Myocyte (in vitro differentiated cells): ENCODE data around the gene MYO3B. TPM values are rescaled to one million over a fixed set of nuclear protein-coding genes. Genes with fewer than 3 reads are reported as not detected.
"Not testable (repeated sequence)": the region's sequence is repeated elsewhere in the genome, so short reads cannot be mapped to it uniquely, and the experiment has no call there.

ENCODE experiments used
- DNase-seq: peaks from one replicate; pipeline ENCODE4 v3.0.0-alpha.2; 2012; ENCODE audit warnings: low read depth
- total RNA-seq: library from RNA; depleted of rRNA; stranded (reverse); fragments of >200 nt; gene quantifications from 2 replicates; pipeline ENCODE4 v1.2.3, GENCODE V29; 2014

MYO3B gene
- total RNA-seq, 1 donor from 2014 or later, result not detected

DNA sequence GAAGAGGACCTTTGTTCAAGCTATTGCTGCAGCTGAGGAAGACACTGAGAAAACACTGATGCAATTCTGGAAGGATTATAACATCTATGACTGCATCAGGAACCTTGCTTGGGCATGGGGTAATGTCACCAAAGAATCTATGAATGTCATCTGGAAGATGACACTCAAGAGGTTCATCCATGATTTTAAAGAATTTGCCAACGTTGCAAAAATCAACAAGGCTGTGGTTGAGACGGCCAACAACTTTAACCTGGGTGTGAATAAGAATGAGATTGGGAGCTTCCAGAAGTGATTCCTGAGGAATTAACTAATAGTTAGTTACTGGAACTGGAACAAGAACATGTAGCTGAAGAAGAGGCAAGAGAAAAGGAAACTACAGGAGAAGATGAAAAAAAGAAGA, 410.8 kb downstream of the MYO3B start:
- no peak for DNase-seq

DNA sequence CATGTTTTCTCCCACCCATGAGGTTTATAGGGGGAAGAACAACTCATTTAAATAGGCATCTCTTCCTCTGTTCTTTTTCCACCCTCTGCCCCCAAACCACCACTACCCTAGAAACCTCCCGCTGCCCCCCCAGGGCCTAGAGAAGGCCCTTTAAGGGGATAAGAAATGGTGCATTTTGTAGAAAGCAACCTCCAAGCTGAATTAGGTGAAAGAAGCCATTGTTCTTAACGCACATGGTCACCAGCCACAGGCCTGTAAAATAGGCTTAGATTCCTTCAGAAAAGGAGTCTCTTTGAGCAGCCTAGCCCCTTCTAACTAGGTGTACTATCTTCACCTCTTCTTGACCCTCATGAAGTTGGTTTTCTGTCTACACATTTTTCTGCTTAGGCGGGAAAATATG, 418.6 kb downstream of the MYO3B start:
- DNase-seq, result no peak

DNA sequence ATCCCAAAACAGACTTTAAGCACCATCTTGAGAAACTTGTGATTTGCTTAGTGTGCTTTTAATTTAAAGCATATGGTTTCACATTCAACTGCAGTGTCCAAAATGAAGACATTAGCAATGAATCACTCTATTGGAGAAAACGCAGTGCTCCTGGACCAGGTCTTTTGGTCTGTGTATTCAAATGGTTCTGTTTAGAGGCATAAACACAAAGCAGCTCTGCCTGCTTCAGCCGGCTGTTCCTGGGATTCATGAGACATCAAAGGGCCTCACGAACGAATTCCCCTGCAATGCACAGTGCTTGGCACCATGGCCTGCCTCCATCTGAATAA, 420.1 kb downstream of the MYO3B start:
- DNase-seq, result no peak

DNA sequence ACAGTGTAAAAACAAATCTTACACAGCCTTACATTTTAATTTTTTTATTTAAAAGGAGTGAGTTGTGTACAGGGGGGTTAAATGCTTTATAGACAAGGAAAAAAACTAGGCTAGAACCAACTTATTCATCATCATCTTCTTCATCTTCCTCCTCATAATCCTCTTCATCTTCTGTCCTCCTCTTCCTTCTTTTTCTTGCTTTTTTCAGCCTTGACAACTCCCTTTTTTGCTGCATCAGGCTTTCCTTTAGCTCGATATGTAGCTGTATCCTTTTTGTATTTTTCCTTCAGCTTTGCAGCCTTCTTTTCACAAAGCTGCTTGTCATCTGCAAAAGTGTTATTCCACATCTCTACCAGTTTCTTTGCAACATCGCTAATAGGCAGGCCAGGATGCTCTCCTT, 423.5 kb downstream of the MYO3B start:
- DNase-seq, result no peak

DNA sequence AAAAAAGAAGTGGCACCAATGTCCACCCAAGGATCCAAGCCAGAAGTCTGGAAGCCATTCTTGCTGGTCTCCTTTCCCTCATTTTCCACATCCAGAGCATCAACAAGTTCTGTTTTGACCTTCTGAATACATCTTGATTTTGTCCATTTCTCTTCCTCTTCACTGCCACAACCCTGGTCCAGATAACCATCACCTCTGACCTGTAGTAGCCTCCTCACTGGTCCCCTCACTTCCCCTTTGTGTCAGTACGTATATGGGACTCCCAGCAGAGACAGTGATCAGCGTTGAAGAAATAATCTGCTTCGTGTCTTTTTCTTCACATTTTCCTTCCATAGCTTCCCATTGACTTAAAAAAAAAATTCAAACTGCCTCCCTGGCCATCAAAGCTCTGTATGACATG, 427.9 kb downstream of the MYO3B start:
- DNase-seq, result no peak

DNA sequence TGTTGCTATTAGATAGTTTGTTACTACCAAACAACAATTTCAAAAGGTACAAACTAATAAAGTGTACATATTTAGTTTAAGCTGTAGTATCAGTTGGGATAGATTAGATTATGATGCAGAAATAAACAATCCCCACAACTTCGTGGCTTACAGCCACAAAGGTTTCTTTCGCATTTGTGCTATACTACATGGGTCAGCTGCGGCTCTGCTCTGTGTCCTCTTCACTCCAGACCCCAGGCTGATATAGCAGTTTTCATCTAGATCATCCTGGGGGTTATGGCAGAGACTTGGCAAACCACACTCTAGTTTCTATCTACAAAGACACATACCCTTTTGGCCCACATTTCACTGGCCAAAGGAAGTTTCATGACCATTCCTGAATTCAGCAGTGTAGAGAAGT, 429.2 kb downstream of the MYO3B start:
- no peak for DNase-seq

DNA sequence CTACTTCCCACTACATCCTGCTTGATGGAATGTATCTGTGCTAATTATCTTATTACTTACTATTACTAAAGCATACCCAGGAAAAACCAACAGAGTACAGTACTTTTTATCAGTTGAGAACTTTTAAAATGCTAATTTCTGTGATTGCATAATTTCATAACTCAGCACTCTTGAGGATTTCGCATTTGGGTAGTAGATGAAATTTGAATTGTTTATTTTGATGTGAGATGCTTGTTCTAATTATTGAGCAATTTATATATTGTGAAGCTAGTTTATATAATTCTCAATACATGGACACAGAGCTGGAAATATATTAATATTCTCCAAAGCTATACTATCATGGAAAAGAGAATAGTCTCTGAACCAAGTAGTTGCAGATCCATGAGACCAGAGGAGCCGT, 432.7 kb downstream of the MYO3B start:
- no peak for DNase-seq

DNA sequence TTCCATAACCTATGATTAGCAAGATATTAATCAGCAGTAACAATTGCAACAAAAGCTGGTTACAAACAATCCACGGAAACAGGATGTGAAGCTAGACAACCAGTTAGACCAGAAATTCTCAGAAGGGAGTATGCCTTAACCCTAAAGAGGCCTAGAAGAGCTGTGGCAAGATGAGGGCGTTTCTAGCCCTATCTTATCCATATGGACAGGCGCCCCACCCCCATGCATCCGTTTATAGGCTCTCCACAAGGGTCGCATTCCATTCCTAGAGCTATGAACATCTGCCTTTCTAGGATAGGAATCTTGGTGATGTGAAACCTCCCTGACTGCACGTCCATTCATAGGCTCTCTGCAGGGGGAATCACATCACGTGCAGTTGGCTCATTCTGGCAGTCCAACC, 441.0 kb downstream of the MYO3B start:
- DNase-seq, result not testable (repeated sequence)

DNA sequence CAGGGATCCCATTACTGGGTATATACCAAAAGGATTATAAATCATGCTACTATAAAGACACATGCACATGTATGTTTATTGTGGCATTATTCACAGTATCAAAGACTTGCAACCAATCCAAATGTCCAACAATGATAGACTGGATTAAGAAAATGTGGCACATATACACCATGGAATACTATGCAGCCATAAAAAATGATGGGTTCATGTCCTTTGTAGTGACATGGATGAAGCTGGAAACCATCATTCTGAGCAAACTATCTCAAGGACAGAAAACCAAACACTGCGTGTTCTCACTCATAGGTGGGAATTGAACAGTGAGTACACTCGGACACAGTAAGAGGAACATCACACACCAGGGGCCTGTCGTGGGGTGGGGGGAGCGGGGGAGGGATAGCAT, 457.1 kb downstream of the MYO3B start:
- DNase-seq, result not testable (repeated sequence)

DNA sequence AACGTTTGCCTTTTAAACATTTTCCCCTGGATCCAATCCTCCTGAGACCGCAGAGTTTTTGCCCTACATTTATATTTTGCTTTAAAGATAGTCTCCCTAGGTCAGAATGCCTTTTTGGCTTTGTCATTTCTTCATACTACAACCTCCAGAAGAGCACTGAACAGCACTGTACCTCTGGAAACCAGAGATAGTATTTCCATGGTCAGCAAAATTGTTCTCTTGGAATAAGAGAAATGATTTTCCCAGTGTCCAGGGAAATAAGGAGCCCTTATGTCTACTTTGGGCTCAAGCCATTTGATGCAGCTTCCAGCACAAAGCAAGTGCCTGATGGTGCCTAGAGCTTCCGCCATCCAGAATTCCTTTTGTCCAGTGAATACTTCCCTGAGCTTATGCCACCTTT, 461.7 kb downstream of the MYO3B start:
- no peak for DNase-seq

DNA sequence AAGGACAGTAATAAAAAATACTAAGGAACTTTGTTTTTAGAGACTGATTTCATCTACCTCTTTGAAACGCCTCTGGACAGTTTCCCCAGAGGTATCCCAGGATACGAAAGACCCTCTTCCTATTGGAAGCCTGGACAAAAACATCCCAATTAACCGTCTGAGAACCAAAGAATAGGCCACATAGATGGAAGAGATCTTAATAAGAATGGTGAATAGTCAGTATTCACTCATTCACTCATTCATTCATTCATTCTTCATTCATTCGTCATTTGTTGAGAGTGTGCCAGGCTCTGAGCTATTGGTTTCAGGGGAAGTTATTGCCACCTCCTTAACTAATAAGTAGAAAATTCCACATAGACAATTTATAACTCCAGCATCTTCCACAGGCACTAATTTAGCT, 464.0 kb downstream of the MYO3B start:
- no peak for DNase-seq

DNA sequence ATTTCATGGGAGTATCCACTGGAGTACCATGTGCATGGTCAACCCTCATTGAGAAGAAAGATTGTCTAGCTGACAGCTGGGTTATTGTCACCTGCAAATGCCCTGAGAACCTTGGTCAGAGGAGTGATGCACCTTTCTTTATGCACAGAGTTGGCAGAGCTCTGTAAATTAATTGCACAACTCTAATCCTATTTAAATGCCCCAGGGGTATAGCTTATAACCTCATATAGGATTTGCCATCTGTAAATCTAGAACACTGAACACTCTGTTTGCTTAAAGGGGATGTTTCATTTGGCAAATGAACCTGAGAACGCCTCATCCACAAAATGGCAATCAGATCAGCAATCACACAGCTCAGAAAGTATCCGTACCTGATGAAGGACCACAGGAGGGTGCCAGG, 465.4 kb downstream of the MYO3B start:
- no peak for DNase-seq

DNA sequence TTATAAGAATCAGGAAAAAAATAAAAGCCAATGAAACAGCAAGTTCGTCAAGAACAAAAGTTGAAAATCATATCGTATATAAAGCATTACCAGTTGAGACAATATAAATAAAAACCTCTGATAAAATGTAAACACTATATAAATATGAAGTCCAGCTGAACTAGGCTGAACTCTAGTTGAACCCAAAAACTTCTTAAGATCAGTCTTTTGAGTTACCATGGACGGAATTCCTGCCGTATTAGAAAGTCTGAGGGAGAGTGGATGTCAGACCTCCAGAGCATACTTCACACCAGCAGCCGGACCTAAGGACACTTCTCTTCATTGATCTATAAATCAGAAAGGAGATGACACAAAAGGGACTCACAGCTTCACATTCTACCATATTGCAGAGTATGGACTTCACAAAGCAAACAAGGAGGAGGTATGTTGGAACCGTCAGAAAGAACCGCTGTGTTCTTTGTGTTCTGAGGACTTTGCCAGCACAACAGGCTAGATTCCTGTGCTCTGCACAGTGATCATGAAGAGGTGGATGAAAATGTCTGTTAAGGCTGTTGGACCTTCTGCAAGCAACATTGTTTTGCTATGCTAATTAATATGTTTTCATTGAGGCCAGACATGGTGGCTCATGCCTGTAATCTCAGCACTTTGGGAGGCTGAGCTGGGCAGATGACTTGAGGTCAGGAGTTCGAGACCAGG, 469.9 kb downstream of the MYO3B start:
- no peak for DNase-seq

DNA sequence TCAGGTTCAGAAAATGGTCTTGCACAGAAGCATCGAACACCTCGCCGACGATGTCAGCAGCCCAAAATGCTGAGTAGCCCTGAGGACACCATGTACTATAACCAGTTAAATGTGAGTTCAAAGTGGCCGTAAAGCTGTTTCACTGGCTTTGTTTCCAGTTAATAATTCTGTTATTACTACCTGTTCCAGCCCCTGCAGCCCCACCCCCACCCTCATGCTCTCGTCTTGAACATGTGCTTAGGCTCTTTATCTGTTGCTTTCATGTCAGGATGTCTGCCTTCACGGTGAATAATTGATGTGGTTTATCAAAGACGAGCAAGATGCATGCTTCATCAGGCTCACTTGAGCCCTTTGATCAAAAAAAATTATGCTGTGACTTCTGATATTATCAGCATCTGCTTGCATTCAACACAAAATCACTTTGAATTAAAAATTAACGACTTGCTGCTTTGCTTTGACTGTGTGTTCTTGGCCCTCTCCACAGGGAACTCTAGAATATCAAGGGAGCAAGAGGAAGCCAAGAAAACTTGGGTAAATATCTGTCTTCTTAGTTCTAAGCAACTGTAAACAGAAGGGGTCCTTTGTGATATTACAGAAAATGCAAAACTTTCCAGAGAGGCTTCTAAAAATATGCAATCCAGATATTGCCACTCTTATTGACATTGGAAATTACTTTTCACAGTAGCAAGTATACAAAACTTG, 473.8 kb downstream of the MYO3B start:
- DNase-seq, result no peak

DNA sequence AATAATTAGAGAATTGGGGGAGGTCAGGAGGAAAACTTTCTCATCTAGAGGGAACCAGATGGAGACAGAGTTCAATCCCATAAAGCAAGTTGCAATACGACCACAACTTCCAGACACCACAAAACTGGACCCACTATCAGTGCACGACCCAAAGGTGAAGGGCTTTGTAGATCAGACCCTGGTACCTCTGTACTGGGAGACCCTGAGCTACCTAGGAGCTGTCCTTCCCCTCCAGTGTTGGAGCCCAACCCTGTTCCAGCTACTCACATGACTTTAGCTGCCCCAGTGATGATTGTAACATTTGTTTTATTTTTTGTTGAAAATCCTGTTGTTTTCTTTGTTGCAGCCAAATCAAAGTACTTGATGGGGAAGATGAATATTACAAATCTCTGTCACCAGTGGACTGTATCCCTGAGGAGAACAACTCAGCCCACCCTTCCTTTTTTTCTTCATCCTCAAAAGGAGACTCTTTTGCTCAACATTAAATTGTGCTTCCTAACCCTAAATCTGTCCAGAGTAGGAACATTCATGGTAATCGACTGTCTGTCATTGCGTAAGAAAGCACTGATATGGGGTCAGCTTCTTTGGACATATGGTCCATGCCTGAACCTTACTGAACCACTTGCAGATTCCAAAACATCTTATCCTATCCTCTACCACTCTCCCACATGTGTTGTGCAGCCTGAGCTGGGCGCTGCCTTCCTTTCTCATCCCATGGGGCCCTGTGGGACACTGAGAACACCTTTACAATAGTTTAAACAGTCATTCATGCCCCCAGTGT, 474.9 kb downstream of the MYO3B start:
- DNase-seq, result no peak

DNA sequence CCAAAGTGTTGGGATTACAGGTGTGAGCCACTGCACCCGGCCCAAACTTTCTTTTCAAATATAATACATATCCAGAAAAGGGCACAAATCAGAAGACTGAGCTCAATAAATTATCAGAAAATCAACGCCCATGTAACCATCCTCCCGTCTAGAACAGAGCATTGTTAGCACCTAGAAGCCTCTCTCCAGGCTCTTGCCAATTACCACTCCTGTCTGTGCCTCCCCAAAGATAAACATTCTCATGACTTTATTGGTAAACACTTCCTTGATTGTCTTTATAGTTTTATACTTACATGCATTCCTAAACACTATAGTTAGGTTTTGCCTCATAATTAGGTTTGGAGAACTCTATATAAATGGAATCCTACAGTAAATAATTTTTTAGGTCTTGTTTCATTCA, 478.7 kb downstream of the MYO3B start:
- no peak for DNase-seq

DNA sequence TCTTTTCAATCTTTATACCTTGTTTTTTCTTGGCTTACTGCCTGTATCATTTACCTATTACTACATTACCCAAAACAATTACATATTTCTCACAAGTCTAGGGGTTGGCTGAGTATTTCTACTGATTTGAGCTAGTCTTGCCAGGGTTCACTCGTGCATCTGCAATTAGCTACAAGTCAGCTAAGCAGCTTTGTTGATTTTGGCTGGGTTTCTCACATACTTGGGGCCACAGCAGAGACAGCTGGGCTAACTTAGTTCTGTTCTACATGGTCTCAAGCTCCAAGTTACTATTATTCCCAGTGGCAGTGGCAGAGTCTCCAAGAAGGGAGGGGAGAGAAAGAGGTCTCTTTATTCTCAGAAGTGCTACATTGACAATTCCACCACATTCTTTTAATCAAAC, 482.5 kb downstream of the MYO3B start:
- peak; percentile 84 for DNase-seq

DNA sequence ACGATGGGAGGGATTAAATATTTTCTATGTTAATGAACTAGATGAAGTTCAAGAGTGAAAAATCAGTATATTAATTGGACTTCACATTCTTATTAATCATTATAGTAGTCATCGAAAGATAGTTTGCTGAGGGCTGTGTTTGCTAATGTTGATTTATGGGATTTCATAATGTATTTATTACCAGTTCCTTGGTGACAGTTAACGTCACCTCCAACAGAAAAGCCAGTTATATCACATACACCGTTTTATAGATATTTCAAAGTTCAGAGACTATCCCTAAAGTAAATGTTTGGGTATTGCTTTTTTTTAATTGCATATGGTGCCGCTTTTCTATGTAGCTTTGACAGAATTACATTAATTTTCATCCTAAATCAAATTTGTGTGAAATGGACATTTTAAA, 487.8 kb downstream of the MYO3B start:
- DNase-seq, result no peak

DNA sequence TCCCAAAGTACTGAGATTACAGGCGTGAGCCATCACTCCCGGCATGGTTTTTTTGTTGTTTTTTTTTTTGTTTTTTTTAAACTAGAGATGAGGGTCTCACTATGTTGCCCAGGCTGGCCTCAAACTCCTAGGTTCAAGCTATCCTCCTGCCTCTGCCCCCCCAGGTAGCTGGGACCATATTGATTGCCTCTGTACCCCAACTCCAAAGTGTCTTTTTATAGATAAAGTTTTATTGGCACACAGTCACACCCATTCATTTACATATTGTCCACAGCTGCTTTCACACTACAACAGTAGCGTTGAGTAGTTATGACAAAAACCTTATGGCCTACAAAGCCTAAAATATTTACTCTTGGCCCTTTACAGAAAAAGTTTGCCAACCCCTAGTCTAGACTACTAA, 492.0 kb downstream of the MYO3B start:
- DNase-seq, result no peak

DNA sequence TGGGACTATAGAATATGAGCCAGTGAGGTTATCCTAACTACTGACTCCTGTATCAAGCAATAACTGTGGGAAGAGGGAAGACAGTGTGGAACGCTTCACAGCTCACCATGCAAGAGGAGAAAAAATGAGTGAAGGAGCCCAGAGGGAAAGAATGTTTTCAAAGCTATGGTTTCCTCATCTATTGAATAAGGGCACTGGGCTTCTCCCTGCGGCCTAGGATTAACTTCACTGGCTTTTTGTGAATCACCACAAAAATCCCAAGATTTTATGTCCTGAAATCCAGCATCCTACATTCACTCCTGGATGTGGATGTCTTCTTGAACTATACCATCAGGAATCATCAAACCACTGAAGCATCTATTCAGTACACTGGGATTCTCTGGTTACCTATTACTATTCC, 492.7 kb downstream of the MYO3B start:
- no peak for DNase-seq

DNA sequence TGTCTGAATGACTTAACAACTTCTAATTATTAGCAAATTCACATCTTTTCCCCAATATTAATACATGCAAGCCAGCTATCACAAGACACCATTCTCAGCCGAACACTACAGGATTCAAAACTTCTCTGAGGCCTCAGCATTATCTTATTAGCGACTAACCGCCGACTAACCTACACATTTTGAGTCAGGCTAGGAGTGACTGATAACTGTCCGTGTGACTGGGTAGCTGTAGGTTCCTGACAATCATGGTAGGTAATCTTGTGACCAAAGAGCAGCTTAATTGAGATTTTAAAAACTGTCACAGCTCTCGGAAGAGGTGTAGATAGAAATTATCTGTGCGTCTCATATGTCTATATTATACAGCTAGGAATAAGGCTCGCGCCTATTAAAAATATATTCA, 493.1 kb downstream of the MYO3B start:
- no peak for DNase-seq

DNA sequence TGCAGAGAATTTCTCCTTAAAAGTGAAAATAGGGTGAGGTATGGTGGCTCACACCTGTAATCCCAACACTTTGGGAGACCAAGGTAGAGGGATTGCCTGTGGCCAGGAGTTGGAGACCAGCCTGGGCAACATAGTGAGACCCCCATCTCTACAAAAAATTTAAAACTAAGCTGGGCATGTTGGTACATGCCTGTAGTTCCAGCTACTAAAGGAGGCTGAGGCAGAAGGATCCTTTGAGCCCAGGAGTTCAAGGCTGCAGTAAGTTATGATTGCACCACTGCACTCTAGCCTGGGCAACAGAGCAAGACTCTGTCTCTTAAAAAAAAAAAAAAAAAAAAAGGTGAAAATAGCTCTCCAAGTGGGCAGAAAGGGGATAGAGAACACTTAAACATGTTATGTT, 496.3 kb downstream of the MYO3B start:
- DNase-seq, result not testable (repeated sequence)

DNA sequence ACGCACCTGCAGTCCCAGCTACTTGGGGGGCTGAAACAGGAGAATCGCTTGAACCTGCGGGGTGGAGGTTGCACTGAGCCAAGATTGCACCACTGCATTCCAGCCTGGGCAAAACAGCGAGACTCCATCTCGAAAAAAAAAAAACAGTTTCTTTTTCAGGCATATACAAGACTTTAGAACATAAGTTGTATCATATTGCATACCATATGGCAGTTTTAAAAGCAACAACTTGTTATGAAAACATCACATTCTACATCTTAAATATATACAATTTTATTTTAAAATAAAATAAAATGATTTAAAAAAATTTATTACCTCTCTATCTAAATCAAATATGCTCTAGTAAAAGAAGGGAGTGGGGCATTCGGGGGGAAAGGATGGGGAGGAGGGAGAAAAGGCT, 497.8 kb downstream of the MYO3B start:
- no peak for DNase-seq
